SK-N-SH (cell line): Measurements from ENCODE around the gene BBC3. TPM values are rescaled to one million over a fixed set of nuclear protein-coding genes. Genes with fewer than 3 reads are reported as not detected.
A peak's percentile ranks its signal among the peaks of the same experiment; 100 is the strongest.

Source experiments
- CHD2 ChIP-seq: fragments of 150-350 bp; IDR thresholded peaks from 2 replicates; pipeline ENCODE4 v1.6.1; 2018; ENCODE audit warnings: low read length; ENCODE audit not compliant: partially characterized antibody
- ELF1 ChIP-seq: IDR thresholded peaks from 2 replicates; pipeline ENCODE4 v1.4.0; 2012
- EP300 ChIP-seq, 2 experiments: IDR thresholded peaks; 2 replicates each; pipeline versions ENCODE4 v1.4.0 to v1.6.1; 2012; ENCODE audit warnings: borderline replicate concordance in 1 of 2, low read depth in 1 of 2, low read length in 1 of 2
- FOXJ3 ChIP-seq: sonication (generic); formaldehyde crosslinking; IDR thresholded peaks from 2 replicates; pipeline ENCODE4 v1.5.1; 2020; ENCODE audit warnings: mild to moderate bottlenecking, missing genetic modification reagents
- FOXM1 ChIP-seq: IDR thresholded peaks from 2 replicates; pipeline ENCODE4 v1.4.0; 2012; ENCODE audit warnings: low read depth, mild to moderate bottlenecking
- GABPA ChIP-seq: IDR thresholded peaks from 2 replicates; pipeline ENCODE4 v1.4.0; 2012; ENCODE audit warnings: low read depth, mild to moderate bottlenecking
- GATA2 ChIP-seq: sonication (generic); formaldehyde crosslinking; IDR thresholded peaks from 2 replicates; pipeline ENCODE4 v1.5.0; 2020; ENCODE audit warnings: mild to moderate bottlenecking, missing genetic modification reagents
- JUND ChIP-seq: IDR thresholded peaks from 2 replicates; pipeline ENCODE4 v1.4.0; 2012
- MEF2A ChIP-seq: IDR thresholded peaks from 2 replicates; pipeline ENCODE4 v1.4.0; 2012; ENCODE audit warnings: low read depth, borderline replicate concordance
- MXI1 ChIP-seq: IDR thresholded peaks from 2 replicates; pipeline ENCODE4 v1.6.1; 2012; ENCODE audit warnings: mild to moderate bottlenecking, low read depth, low read length, improper control_type of control experiment
- NFIC ChIP-seq: IDR thresholded peaks from 2 replicates; pipeline ENCODE4 v1.4.0; 2012; ENCODE audit warnings: borderline replicate concordance
- POLR2AphosphoS5 ChIP-seq: IDR thresholded peaks from 2 replicates; pipeline ENCODE4 v1.6.1; 2012; ENCODE audit warnings: low read depth, low read length
- RAD21 ChIP-seq: IDR thresholded peaks from 2 replicates; pipeline ENCODE4 v1.6.1; 2012; ENCODE audit warnings: mild to moderate bottlenecking, low read length
- RFX5 ChIP-seq: IDR thresholded peaks from 2 replicates; pipeline ENCODE4 v1.6.1; 2012; ENCODE audit warnings: mild to moderate bottlenecking, improper control_type of control experiment, low read length
- SIN3A ChIP-seq: IDR thresholded peaks from 2 replicates; pipeline ENCODE4 v1.6.1; 2012; ENCODE audit warnings: low read depth, mild to moderate bottlenecking, low read length, moderate library complexity, borderline replicate concordance
- SMC3 ChIP-seq: IDR thresholded peaks from 2 replicates; pipeline ENCODE4 v1.6.1; 2012; ENCODE audit warnings: low read depth, low read length, improper control_type of control experiment
- TCF12 ChIP-seq: IDR thresholded peaks from 2 replicates; pipeline ENCODE4 v1.4.0; 2012
- TEAD4 ChIP-seq: IDR thresholded peaks from 2 replicates; pipeline ENCODE4 v1.4.0; 2012; ENCODE audit warnings: mild to moderate bottlenecking, borderline replicate concordance; ENCODE audit not compliant: insufficient read depth
- YY1 ChIP-seq: IDR thresholded peaks from 2 replicates; pipeline ENCODE4 v1.4.0; 2012; ENCODE audit warnings: low read depth, mild to moderate bottlenecking
- polyA plus RNA-seq, 3 experiments: library from polyadenylated mRNA; depleted of rRNA; stranded (reverse); fragments of >200 nt; gene quantifications; 2 replicates each; pipeline ENCODE4 v1.2.3, GENCODE V29; 2012
- TF ChIP-seq, protein P1 (sequence below): IDR thresholded peaks from 2 replicates; pipeline ENCODE4 v1.4.0; 2012; ENCODE audit warnings: low read depth, borderline replicate concordance
- TF ChIP-seq, protein P2 (sequence below): fragments of 150-350 bp; IDR thresholded peaks from 2 replicates; pipeline ENCODE4 v1.6.1; 2017; ENCODE audit warnings: antibody characterized with exemption, low read length, low read depth, borderline replicate concordance
- TF ChIP-seq, protein P3 (sequence below): fragments of 200-600 bp; sonication (generic); IDR thresholded peaks from 2 replicates; pipeline ENCODE4 v1.6.1; 2017; ENCODE audit warnings: antibody characterized with exemption, mild to moderate bottlenecking, moderate library complexity
- TF ChIP-seq, protein P4 (sequence below): fragments of 150-350 bp; IDR thresholded peaks from 2 replicates; pipeline ENCODE4 v1.6.1; 2016; ENCODE audit warnings: mild to moderate bottlenecking, low read depth, low read length
- TF ChIP-seq, protein P5 (sequence below): IDR thresholded peaks from 2 replicates; pipeline ENCODE4; 2012

The BBC3 gene
- polyA plus RNA-seq, 1 of the 3 experiments (the other 2 are of a cell fraction) = 14.5 TPM

DNA sequence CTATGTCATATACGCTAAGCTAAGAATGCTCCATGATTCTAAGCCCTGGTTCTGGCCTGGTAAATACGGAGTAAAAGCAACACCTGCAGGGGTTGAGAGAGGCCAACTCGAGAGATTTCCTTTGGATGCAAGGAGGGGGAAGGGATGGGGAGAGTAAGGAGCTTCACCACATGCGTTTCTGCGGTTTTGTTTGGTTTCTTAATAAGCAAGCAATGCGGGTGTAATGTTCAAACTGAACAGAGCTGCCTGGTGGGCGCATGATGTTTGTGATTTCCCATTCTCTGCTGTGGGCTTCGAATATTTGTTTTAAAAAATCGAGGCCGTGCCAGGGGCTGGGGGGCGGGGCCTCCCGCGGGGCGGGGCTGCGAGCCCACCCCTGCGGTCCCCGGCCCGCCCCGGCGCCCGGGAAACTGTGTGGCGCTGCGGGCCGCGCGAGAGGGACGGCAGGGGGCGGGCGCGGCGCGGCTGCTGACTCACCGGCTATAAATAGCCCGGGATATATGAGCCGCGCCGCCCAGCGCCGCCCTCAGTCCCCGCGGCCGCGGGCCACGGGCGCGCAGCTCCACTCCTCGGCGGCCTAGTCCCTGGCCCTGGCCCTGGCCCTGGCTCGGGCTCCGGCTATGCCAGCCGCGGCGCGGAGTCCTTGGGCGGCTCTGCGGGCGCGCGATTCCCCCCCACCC is 5.1 kb downstream of the BBC3 start (continued):
- TF ChIP-seq, protein P1, sequence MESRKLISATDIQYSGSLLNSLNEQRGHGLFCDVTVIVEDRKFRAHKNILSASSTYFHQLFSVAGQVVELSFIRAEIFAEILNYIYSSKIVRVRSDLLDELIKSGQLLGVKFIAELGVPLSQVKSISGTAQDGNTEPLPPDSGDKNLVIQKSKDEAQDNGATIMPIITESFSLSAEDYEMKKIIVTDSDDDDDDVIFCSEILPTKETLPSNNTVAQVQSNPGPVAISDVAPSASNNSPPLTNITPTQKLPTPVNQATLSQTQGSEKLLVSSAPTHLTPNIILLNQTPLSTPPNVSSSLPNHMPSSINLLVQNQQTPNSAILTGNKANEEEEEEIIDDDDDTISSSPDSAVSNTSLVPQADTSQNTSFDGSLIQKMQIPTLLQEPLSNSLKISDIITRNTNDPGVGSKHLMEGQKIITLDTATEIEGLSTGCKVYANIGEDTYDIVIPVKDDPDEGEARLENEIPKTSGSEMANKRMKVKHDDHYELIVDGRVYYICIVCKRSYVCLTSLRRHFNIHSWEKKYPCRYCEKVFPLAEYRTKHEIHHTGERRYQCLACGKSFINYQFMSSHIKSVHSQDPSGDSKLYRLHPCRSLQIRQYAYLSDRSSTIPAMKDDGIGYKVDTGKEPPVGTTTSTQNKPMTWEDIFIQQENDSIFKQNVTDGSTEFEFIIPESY = peak; percentile 73; the same call in 1 of the 2 replicates
- TF ChIP-seq SIN3A (peak; percentile 96; the same call in 1 of the 2 replicates), EP300 (IDR thresholded peaks at IDR 0.05; ENCODE audit: borderline replicate concordance in 1 of 2, low read depth in 1 of 2, low read length in 1 of 2) (peak in 1 of 2 experiments; percentile 35; a peak in 1 of 4 replicates), RAD21 (no peak), TCF12 (no peak), SMC3 (no peak), YY1 (no peak), NFIC (no peak), ELF1 (no peak), MXI1 (no peak; the same call in 1 of the 2 replicates), GATA2 (no peak), RFX5 (no peak), FOXM1 (no peak), GABPA (no peak), TEAD4 (no peak), POLR2AphosphoS5 (peak; percentile 99), CHD2 (peak; percentile 96), JUND (peak; percentile 47; the same call in 1 of the 2 replicates), FOXJ3 (CRISPR knock-in tag) (no peak), MEF2A (peak; percentile 94; the same call in 1 of the 2 replicates)
- TF ChIP-seq, protein P2, sequence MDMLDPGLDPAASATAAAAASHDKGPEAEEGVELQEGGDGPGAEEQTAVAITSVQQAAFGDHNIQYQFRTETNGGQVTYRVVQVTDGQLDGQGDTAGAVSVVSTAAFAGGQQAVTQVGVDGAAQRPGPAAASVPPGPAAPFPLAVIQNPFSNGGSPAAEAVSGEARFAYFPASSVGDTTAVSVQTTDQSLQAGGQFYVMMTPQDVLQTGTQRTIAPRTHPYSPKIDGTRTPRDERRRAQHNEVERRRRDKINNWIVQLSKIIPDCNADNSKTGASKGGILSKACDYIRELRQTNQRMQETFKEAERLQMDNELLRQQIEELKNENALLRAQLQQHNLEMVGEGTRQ = no peak
- TF ChIP-seq, protein P3, sequence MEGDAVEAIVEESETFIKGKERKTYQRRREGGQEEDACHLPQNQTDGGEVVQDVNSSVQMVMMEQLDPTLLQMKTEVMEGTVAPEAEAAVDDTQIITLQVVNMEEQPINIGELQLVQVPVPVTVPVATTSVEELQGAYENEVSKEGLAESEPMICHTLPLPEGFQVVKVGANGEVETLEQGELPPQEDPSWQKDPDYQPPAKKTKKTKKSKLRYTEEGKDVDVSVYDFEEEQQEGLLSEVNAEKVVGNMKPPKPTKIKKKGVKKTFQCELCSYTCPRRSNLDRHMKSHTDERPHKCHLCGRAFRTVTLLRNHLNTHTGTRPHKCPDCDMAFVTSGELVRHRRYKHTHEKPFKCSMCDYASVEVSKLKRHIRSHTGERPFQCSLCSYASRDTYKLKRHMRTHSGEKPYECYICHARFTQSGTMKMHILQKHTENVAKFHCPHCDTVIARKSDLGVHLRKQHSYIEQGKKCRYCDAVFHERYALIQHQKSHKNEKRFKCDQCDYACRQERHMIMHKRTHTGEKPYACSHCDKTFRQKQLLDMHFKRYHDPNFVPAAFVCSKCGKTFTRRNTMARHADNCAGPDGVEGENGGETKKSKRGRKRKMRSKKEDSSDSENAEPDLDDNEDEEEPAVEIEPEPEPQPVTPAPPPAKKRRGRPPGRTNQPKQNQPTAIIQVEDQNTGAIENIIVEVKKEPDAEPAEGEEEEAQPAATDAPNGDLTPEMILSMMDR = peak; percentile 14; the same call in 1 of the 2 replicates
- TF ChIP-seq, protein P4, sequence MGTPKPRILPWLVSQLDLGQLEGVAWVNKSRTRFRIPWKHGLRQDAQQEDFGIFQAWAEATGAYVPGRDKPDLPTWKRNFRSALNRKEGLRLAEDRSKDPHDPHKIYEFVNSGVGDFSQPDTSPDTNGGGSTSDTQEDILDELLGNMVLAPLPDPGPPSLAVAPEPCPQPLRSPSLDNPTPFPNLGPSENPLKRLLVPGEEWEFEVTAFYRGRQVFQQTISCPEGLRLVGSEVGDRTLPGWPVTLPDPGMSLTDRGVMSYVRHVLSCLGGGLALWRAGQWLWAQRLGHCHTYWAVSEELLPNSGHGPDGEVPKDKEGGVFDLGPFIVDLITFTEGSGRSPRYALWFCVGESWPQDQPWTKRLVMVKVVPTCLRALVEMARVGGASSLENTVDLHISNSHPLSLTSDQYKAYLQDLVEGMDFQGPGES = no peak
- TF ChIP-seq, protein P5, sequence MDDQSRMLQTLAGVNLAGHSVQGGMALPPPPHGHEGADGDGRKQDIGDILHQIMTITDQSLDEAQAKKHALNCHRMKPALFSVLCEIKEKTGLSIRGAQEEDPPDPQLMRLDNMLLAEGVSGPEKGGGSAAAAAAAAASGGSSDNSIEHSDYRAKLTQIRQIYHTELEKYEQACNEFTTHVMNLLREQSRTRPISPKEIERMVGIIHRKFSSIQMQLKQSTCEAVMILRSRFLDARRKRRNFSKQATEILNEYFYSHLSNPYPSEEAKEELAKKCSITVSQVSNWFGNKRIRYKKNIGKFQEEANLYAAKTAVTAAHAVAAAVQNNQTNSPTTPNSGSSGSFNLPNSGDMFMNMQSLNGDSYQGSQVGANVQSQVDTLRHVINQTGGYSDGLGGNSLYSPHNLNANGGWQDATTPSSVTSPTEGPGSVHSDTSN = no peak
- TF ChIP-seq, all 33 proteins: peak for 13
